Endothelial cell of umbilical vein (primary cell): ENCODE data around the gene UGT2A2.

Experiments
- EZH2 ChIP-seq: IDR thresholded peaks from 2 replicates; pipeline ENCODE4 v1.6.1; 2012; ENCODE audit warnings: borderline replicate concordance, low read depth, mild to moderate bottlenecking, moderate library complexity, low read length, inconsistent platforms; ENCODE audit not compliant: severe bottlenecking
- FOS ChIP-seq: IDR thresholded peaks from 2 replicates; pipeline ENCODE4 v1.6.1; 2011; ENCODE audit warnings: mild to moderate bottlenecking, low read length, moderate library complexity, borderline replicate concordance; ENCODE audit not compliant: insufficient read depth
- GATA2 ChIP-seq: IDR thresholded peaks from 2 replicates; pipeline ENCODE4 v1.7.0; 2011; ENCODE audit warnings: low read depth, mild to moderate bottlenecking, moderate library complexity, mixed read lengths, low read length; ENCODE audit not compliant: insufficient read length, insufficient read depth
- JUN ChIP-seq: IDR thresholded peaks from 2 replicates; pipeline ENCODE4 v1.6.1; 2011; ENCODE audit warnings: borderline replicate concordance, low read depth; ENCODE audit not compliant: insufficient read length, insufficient read depth
- MYC ChIP-seq: IDR thresholded peaks from one replicate; pipeline ENCODE4 v1.6.1; 2011; ENCODE audit warnings: mild to moderate bottlenecking, low read depth, low read length
- POLR2A ChIP-seq: IDR thresholded peaks from 2 replicates; pipeline ENCODE4 v1.6.1; 2012; ENCODE audit warnings: low read depth, mild to moderate bottlenecking, control low read depth, low read length
- POLR2AphosphoS5 ChIP-seq: IDR thresholded peaks from 2 replicates; pipeline ENCODE4 v1.6.1; 2012; ENCODE audit warnings: low read depth, mild to moderate bottlenecking, control low read depth, low read length, moderate library complexity; ENCODE audit not compliant: insufficient read depth
- TF ChIP-seq, protein P1 (sequence below), 2 donors: IDR thresholded peaks; 1 replicate in 1 of 2; 2 replicates in 1 of 2; pipeline ENCODE4 v1.5.1; 2011; ENCODE audit warnings: low read length in 2 of 2, mild to moderate bottlenecking in 2 of 2, moderate library complexity in 2 of 2, control low read depth in 1 of 2, inconsistent platforms in 1 of 2, low read depth in 1 of 2; ENCODE audit not compliant: insufficient read depth in 1 of 2; ENCODE audit errors: extremely low read depth in 1 of 2
- TF ChIP-seq, protein P2 (sequence below): IDR thresholded peaks from 2 replicates; pipeline ENCODE4 v1.6.1; 2011; ENCODE audit not compliant: insufficient read depth, insufficient read length

DNA sequence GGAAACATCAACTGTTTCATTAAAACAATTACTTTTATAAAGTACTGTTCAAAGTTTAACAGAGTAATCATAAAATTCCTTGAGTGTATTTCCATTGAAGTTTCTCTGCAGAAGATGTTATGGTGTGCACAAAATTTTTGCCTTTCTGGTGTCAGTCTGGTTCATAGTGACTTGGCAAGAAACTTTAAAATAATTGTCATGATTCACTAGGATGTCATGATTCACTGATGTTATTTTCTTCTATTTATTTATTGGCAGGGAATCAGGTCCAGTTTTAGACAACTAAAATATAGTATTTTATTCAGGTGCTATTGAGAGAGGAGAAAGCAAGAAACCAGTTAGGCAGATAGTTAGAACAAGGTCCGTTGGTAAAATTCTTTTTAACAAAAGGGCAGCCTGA, 9.8 kb upstream of the UGT2A2 start:
- TF ChIP-seq, protein P1, sequence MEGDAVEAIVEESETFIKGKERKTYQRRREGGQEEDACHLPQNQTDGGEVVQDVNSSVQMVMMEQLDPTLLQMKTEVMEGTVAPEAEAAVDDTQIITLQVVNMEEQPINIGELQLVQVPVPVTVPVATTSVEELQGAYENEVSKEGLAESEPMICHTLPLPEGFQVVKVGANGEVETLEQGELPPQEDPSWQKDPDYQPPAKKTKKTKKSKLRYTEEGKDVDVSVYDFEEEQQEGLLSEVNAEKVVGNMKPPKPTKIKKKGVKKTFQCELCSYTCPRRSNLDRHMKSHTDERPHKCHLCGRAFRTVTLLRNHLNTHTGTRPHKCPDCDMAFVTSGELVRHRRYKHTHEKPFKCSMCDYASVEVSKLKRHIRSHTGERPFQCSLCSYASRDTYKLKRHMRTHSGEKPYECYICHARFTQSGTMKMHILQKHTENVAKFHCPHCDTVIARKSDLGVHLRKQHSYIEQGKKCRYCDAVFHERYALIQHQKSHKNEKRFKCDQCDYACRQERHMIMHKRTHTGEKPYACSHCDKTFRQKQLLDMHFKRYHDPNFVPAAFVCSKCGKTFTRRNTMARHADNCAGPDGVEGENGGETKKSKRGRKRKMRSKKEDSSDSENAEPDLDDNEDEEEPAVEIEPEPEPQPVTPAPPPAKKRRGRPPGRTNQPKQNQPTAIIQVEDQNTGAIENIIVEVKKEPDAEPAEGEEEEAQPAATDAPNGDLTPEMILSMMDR (IDR thresholded peaks at IDR 0.05; ENCODE audit: extremely low read depth in 1 of 2, insufficient read depth in 1 of 2, low read depth in 1 of 2, low read length in 2 of 2) = no peak
- TF ChIP-seq EZH2 (no peak), POLR2AphosphoS5 (no peak), FOS (no peak), POLR2A (no peak), MYC (no peak), GATA2 (no peak), JUN (no peak)
- TF ChIP-seq, protein P2, sequence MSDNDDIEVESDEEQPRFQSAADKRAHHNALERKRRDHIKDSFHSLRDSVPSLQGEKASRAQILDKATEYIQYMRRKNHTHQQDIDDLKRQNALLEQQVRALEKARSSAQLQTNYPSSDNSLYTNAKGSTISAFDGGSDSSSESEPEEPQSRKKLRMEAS = no peak
